Adrenal gland (tissue), 12 donors: Measurements from ENCODE around the gene UBQLN1. TPM values are rescaled to one million over a fixed set of nuclear protein-coding genes. Genes with fewer than 3 reads are reported as not detected.

Source experiments
- DNase-seq, 7 donors: peaks; one replicate each; pipeline ENCODE4 v3.0.0-alpha.2; 2019 to 2020
- H3K27ac ChIP-seq, 5 donors: fragments of 200-600 bp; sonication (generic) in 4 of 5; 1 replicate in 3 of 5; 2 replicates in 2 of 5; pipeline versions ENCODE4 v1.5.1 to v1.8.0; 2016 to 2020; ENCODE audit warnings: mild to moderate bottlenecking in 1 of 5
- H3K27me3 ChIP-seq: fragments of 200-600 bp; 2 replicates; pipeline ENCODE4 v1.8.0; 2021
- H3K36me3 ChIP-seq, 2 donors: fragments of 200-600 bp; replicated peaks in 1 of 2; 1 replicate in 1 of 2; 2 replicates in 1 of 2; pipeline versions ENCODE4 v1.5.1 to v1.8.0; 2018 to 2022
- H3K4me1 ChIP-seq, 2 donors: fragments of 200-600 bp; replicated peaks in 1 of 2; 1 replicate in 1 of 2; 2 replicates in 1 of 2; pipeline versions ENCODE4 v1.5.1 to v1.8.0; 2018 to 2021
- H3K4me3 ChIP-seq, 4 donors: fragments of 200-600 bp; sonication (generic) in 3 of 4; one replicate each; pipeline ENCODE4 v1.5.1; 2016 to 2018
- H3K9me3 ChIP-seq, 3 donors: fragments of 200-600 bp; sonication (generic) in 1 of 3; replicated peaks in 1 of 3; 1 replicate in 2 of 3; 2 replicates in 1 of 3; pipeline versions ENCODE4 v1.5.1 to v1.8.0; 2016 to 2021
- CTCF ChIP-seq, 6 experiments: fragments of 450-650 bp in 4 of 6; fragments of 200-600 bp in 2 of 6; sonication (generic) in 1 of 6; IDR thresholded peaks; 1 replicate in 5 of 6; 2 replicates in 1 of 6; pipeline versions ENCODE4 v1.5.1 to v1.8.0; 2016 to 2021; ENCODE audit warnings: antibody characterized with exemption in 6 of 6, mild to moderate bottlenecking in 2 of 6, moderate library complexity in 1 of 6
- POLR2A ChIP-seq, 2 donors: fragments of 450-650 bp; IDR thresholded peaks; one replicate each; pipeline ENCODE4 v1.6.1; 2017; ENCODE audit warnings: antibody characterized with exemption in 2 of 2, mild to moderate bottlenecking in 2 of 2, moderate library complexity in 1 of 2
- WGBS, 4 donors: extraction: QIAGEN DNeasy Blood & Tissue Kit in 2 of 4; methylation state at CpG; one replicate each; pipeline versions ENCODE4 v1.1.5 to v1.1.7; 2013 to 2017; 5-methylcytosine and 5-hydroxymethylcytosine counted together
- intact Hi-C, 2 donors: fragments of 100-400 bp; cut with DNase I; formaldehyde crosslinking; loops; one replicate each; pipeline versions ENCODE4 v1.14.1 to v1.15.0; 2022 to 2023
- polyA plus RNA-seq, 3 donors: library from polyadenylated mRNA; stranded (reverse); fragments of 200-250 nt in 2 of 3; fragments of 350-450 nt in 1 of 3; fragmentation: Illumina TruSeq in 1 of 3; extraction: RNeasy Lipid Tissue Mini Kit (QIAGEN cat#74804) in 1 of 3; gene quantifications; one replicate each; pipeline ENCODE4 v1.2.3, GENCODE V29; 2013 to 2014
- total RNA-seq, 9 donors: library from RNA; depleted of rRNA in 4 of 9; stranded (reverse); fragments of >200 nt in 4 of 9; fragments of 120-200 nt in 1 of 9; fragmentation: NEBNext Ultra II Directional in 1 of 9; extraction: Animal tissue kit (Norgen Biotek cat#: 25700) in 1 of 9; gene quantifications; one replicate each; pipeline versions ENCODE4 v1.1.0 to v1.2.4, GENCODE V29; 2013 to 2023
- donor health status: healthy with polysubstance abuse.
- donor health status: Bipolar disorder and iron deficiency.
- donor health status: DM: yes; HTN: yes; CAD: no.
- donor health status: DM: no; HTN: no; CAD: no.
- donor health status: DM: no; HTN: no; CAD: no.
- donor health status: DM: yes; HTN: yes; CAD: no.

The UBQLN1 gene
- total and polyA plus RNA-seq, 12 donors: 23.7 to 243 (median 110) TPM

- intact Hi-C loops: no loop called here
Measured at GRCh38 chr9:83691492-83691891, 16.3 kb downstream of the UBQLN1 start.

GRCh38 chr9:83688921-83689320 is 18.8 kb downstream of the UBQLN1 start:
- H3K4me1 ChIP-seq: peaks cover 5 to 42% of the 10 kb centered on the region in 2 donors
- no peaks in the 10 kb centered on the region for H3K27me3 ChIP-seq
- H3K36me3 ChIP-seq: no peaks in the 10 kb centered on the region
- intact Hi-C loops: no loop called here
- TF ChIP-seq CTCF (IDR thresholded peaks at IDR 0.05): no peak
- no peak for TF ChIP-seq POLR2A (IDR thresholded peaks at IDR 0.05)
- DNase-seq: no peak
- no peak overlapping the region for H3K4me3 ChIP-seq
- WGBS, 4 donors: 78 to 90% (median 82%) methylated on average over 3 of the region's 3 CpGs
- no peaks in the 10 kb centered on the region for H3K9me3 ChIP-seq
- no peak overlapping the region for H3K27ac ChIP-seq

More at GRCh38 chr9:83691492-83691891, 16.3 kb downstream of the UBQLN1 start:
- peaks cover 5 to 62% of the 10 kb centered on the region in 2 donors for H3K4me1 ChIP-seq
- no peaks in the 10 kb centered on the region for H3K9me3 ChIP-seq
- DNase-seq: no peak
- no peak for TF ChIP-seq CTCF (IDR thresholded peaks at IDR 0.05)
- no peak overlapping the region for H3K27ac ChIP-seq
- H3K27me3 ChIP-seq: no peaks in the 10 kb centered on the region
- WGBS, 4 donors: 73 to 85% (median 75%) methylated on average over 3 of the region's 3 CpGs
- no peaks in the 10 kb centered on the region for H3K36me3 ChIP-seq
- H3K4me3 ChIP-seq: no peak overlapping the region

GRCh38 chr9:83681490-83681889 is 26.3 kb downstream of the UBQLN1 start:
- no peaks in the 10 kb centered on the region for H3K9me3 ChIP-seq
- no peak overlapping the region for H3K4me3 ChIP-seq
- 82 to 89% (median 85%) methylated on average over 2 of the region's 2 CpGs for WGBS, 4 donors
- H3K36me3 ChIP-seq: peaks cover 0 to 38% of the 10 kb centered on the region in 2 donors
- DNase-seq: no peak
- H3K27ac ChIP-seq: no peak overlapping the region
- TF ChIP-seq CTCF (IDR thresholded peaks at IDR 0.05) (no peak), POLR2A (IDR thresholded peaks at IDR 0.05) (no peak)
- no peaks in the 10 kb centered on the region for H3K27me3 ChIP-seq
- intact Hi-C loops: no loop called here
- H3K4me1 ChIP-seq: peaks cover 0 to 12% of the 10 kb centered on the region in 2 donors

GRCh38 chr9:83680233-83680632 is 27.5 kb downstream of the UBQLN1 start:
- H3K36me3 ChIP-seq: peaks cover 0 to 45% of the 10 kb centered on the region in 2 donors
- no peak for TF ChIP-seq POLR2A (IDR thresholded peaks at IDR 0.05)
- no peak for TF ChIP-seq CTCF (IDR thresholded peaks at IDR 0.05)

More at GRCh38 chr9:83680233-83680632, 27.5 kb downstream of the UBQLN1 start:
- no peak for DNase-seq
- 97 to 100% (median 100%) methylated on average over 1 of the region's 1 CpG for WGBS, 4 donors
- Histone ChIP-seq H3K9me3 (no peaks in the 10 kb centered on the region), H3K27me3 (no peaks in the 10 kb centered on the region), H3K4me1 (peaks cover 0 to 12% of the 10 kb centered on the region in 2 donors), H3K27ac (no peak overlapping the region), H3K4me3 (no peak overlapping the region)
- intact Hi-C loops: no loop called here
